Measurements from ENCODE around the gene PATJ.

The PATJ gene

DNA sequence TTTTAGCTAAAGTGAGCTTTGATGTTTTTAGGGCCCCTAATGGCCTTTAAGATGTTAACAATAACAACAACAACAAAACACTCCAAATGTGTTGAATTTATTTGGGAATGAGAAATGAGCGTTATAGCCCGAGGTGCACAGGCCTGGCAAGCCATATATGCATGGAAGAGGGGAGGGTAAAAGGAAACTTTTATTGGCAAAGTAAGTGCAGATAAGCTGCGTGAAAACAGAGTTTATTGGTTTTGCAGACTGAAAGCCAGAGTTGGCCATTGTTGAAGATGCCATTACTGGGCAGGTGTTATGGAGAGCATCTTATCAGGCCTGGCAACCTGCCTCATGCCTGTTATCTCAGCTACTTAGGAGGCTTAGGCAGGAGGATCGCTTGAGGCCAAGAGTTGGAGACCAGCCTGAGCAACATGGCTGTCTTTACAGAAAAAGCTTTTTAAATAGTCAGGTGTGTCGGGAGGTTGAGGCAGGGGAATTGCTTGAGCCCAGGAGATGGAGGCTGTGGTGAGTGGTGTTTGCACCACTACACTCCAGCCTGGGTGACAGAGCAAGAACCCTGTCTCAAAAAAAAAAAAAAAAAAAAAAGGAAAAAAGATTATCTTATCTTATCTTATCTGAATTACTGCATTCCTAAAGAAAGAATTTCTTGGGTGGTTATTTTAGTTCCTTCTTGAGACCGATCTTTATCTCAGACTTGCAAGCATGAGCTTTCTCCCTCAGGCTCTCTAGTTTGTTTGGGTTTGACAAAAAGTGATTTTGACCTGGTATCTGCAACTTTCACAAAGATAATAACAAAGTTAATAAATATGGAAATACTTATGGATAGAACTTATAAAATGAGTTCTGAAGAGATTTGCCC is 1.7 kb downstream of the PATJ start:
- ATAC-seq, result no peak
- TF ChIP-seq ISL1 (CRISPR knock-in tag; IDR thresholded peaks at IDR 0.05), result no peak
- TF ChIP-seq OSR1 (CRISPR knock-in tag; IDR thresholded peaks at IDR 0.05), result no peak
- no peak for TF ChIP-seq PATZ1 (CRISPR knock-in tag; IDR thresholded peaks at IDR 0.05; ENCODE audit: borderline replicate concordance)
- no peak for TF ChIP-seq RARB (CRISPR knock-in tag; IDR thresholded peaks at IDR 0.05)
- TF ChIP-seq TCF4 (CRISPR knock-in tag; IDR thresholded peaks at IDR 0.05; ENCODE audit: borderline replicate concordance), result no peak
- TF ChIP-seq CSDC2 (CRISPR knock-in tag; IDR thresholded peaks at IDR 0.05), result no peak
- no peak for TF ChIP-seq BACH2 (CRISPR knock-in tag; IDR thresholded peaks at IDR 0.05; ENCODE audit: borderline replicate concordance)
- TF ChIP-seq GLIS3 (CRISPR knock-in tag; IDR thresholded peaks at IDR 0.05), result no peak

DNA sequence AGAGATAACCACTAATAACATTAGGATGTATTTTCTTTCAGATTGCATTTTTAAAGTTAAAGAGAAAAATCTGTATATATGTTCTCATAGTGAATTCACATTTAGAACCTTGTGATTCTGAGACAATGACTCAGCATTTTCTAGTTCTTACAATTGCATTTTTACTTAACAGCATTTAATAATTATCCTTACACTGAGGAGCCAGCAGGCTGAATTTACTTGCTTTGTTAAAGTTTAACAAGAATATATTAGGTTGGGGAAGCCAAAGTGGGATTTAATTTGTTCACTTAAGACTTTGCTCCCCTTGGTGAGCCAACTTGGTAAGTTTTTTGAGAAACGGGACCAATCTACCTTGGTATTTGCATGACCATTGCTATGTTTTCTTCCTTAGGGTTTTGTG is 4.5 kb downstream of the PATJ start:
- peak; percentile 75; the same call in 1 of the 2 replicates for TF ChIP-seq BACH2 (CRISPR knock-in tag; IDR thresholded peaks at IDR 0.05; ENCODE audit: borderline replicate concordance)
- no peak for TF ChIP-seq TCF4 (CRISPR knock-in tag; IDR thresholded peaks at IDR 0.05; ENCODE audit: borderline replicate concordance)

GRCh38 chr1:61748566-61748965 is 6.3 kb downstream of the PATJ start:
- no peak for TF ChIP-seq PATZ1 (CRISPR knock-in tag; IDR thresholded peaks at IDR 0.05; ENCODE audit: borderline replicate concordance)
- TF ChIP-seq, protein P1, sequence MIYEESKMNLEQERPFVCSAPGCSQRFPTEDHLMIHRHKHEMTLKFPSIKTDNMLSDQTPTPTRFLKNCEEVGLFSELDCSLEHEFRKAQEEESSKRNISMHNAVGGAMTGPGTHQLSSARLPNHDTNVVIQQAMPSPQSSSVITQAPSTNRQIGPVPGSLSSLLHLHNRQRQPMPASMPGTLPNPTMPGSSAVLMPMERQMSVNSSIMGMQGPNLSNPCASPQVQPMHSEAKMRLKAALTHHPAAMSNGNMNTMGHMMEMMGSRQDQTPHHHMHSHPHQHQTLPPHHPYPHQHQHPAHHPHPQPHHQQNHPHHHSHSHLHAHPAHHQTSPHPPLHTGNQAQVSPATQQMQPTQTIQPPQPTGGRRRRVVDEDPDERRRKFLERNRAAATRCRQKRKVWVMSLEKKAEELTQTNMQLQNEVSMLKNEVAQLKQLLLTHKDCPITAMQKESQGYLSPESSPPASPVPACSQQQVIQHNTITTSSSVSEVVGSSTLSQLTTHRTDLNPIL (CRISPR knock-in tag; IDR thresholded peaks at IDR 0.05; ENCODE audit: low read depth), result no peak
- no peak for TF ChIP-seq ZNF8 (CRISPR knock-in tag; IDR thresholded peaks at IDR 0.05)
- no peak for TF ChIP-seq ISL1 (CRISPR knock-in tag; IDR thresholded peaks at IDR 0.05)
- ATAC-seq, result no peak

More for the DNA sequence above, 4.5 kb downstream of the PATJ start:
- no peak for ATAC-seq

DNA sequence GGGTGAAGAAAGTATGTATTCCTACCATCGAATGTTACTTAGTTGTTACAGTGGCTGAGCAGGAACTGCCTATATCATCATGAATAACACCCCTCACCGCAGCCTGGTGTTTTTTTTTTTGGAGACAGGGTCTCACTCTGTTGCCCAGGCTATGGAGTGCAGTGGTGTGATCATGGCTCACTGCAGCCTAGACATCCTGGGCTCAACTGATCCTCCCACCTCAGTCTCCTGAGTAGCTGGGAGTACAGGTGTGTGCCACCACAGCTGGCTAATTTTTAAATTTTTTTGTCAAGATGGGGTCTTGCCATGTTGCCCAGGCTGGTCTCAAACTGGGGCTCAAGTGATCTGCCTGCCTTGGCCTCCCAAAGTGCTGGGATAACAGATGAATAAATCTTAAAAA is 7.3 kb downstream of the PATJ start:
- TF ChIP-seq, protein P2, sequence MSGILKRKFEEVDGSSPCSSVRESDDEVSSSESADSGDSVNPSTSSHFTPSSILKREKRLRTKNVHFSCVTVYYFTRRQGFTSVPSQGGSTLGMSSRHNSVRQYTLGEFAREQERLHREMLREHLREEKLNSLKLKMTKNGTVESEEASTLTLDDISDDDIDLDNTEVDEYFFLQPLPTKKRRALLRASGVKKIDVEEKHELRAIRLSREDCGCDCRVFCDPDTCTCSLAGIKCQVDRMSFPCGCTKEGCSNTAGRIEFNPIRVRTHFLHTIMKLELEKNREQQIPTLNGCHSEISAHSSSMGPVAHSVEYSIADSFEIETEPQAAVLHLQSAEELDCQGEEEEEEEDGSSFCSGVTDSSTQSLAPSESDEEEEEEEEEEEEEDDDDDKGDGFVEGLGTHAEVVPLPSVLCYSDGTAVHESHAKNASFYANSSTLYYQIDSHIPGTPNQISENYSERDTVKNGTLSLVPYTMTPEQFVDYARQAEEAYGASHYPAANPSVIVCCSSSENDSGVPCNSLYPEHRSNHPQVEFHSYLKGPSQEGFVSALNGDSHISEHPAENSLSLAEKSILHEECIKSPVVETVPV (CRISPR knock-in tag; IDR thresholded peaks at IDR 0.05), result no peak
- TF ChIP-seq BACH2 (CRISPR knock-in tag; IDR thresholded peaks at IDR 0.05; ENCODE audit: borderline replicate concordance) (no peak), ZNF70 (CRISPR knock-in tag; IDR thresholded peaks at IDR 0.05) (no peak), ZFP3 (CRISPR knock-in tag; IDR thresholded peaks at IDR 0.05) (no peak), ESRRG (CRISPR knock-in tag; IDR thresholded peaks at IDR 0.05) (no peak), ZNF565 (CRISPR knock-in tag; conservative IDR thresholded peaks at IDR 0.05; ENCODE audit: low read depth) (no peak), ZFP30 (CRISPR knock-in tag; IDR thresholded peaks at IDR 0.05) (no peak), ZC3H10 (CRISPR knock-in tag; IDR thresholded peaks at IDR 0.05) (no peak), ISL1 (CRISPR knock-in tag; IDR thresholded peaks at IDR 0.05) (no peak), ZNF8 (CRISPR knock-in tag; IDR thresholded peaks at IDR 0.05) (no peak), TCF4 (CRISPR knock-in tag; IDR thresholded peaks at IDR 0.05; ENCODE audit: borderline replicate concordance) (no peak), SNAI2 (CRISPR knock-in tag; IDR thresholded peaks at IDR 0.05) (no peak), PPARA (CRISPR knock-in tag; IDR thresholded peaks at IDR 0.05; ENCODE audit: borderline replicate concordance) (no peak)
- ATAC-seq, result no peak

DNA sequence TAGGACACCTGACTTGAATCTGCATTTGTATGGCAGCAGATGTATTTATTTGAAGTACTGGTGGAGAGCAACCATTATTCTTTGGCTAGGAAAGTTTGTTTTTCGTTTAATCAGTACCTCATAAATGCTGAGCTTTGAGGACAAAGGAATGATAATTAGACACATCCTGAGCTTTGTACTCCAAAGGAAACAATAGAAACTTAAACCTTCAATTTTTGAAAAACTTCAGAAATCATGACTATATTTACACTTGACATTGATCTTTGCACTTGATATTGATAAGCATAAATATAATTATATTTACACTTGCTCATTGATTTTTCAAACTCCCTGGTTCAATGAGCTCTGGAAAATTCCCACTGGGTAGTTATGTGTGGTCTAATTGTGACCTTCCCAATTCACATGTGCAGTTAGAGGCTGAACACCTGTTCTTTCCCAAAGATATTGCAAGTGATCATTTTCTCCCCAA is 10.7 kb downstream of the PATJ start:
- ATAC-seq, result no peak
- TF ChIP-seq PATZ1 (CRISPR knock-in tag; IDR thresholded peaks at IDR 0.05; ENCODE audit: borderline replicate concordance), result no peak
- no peak for TF ChIP-seq BACH2 (CRISPR knock-in tag; IDR thresholded peaks at IDR 0.05; ENCODE audit: borderline replicate concordance)
- no peak for TF ChIP-seq ISL1 (CRISPR knock-in tag; IDR thresholded peaks at IDR 0.05)
- TF ChIP-seq, protein P1 (CRISPR knock-in tag; IDR thresholded peaks at IDR 0.05; ENCODE audit: low read depth), result no peak
- TF ChIP-seq GLIS3 (CRISPR knock-in tag; IDR thresholded peaks at IDR 0.05), result no peak
- no peak for TF ChIP-seq CSDC2 (CRISPR knock-in tag; IDR thresholded peaks at IDR 0.05)
- no peak for TF ChIP-seq RARB (CRISPR knock-in tag; IDR thresholded peaks at IDR 0.05)
- no peak for TF ChIP-seq TOX (CRISPR knock-in tag; IDR thresholded peaks at IDR 0.05; ENCODE audit: borderline replicate concordance)
- TF ChIP-seq ARNTL (CRISPR knock-in tag; IDR thresholded peaks at IDR 0.05; ENCODE audit: borderline replicate concordance, low read depth), result no peak
- TF ChIP-seq, protein P2 (CRISPR knock-in tag; IDR thresholded peaks at IDR 0.05), result no peak
- TF ChIP-seq ZFP30 (CRISPR knock-in tag; IDR thresholded peaks at IDR 0.05), result no peak
